Neutrophil (primary cell): ENCODE measurements around the gene PKHD1.

ENCODE experiments used
- H3K27ac ChIP-seq: fragments of 200-600 bp; sonication (generic); 2 replicates; pipeline ENCODE4 v1.5.1; 2016; ENCODE audit warnings: mild to moderate bottlenecking, moderate library complexity
- H3K27me3 ChIP-seq: fragments of 200-600 bp; sonication (generic); 2 replicates; pipeline ENCODE4 v1.6.0; 2016; ENCODE audit warnings: mild to moderate bottlenecking
- H3K36me3 ChIP-seq: fragments of 200-600 bp; sonication (generic); 2 replicates; pipeline ENCODE4 v1.5.1; 2017
- H3K4me1 ChIP-seq, 2 experiments: fragments of 200-600 bp in 1 of 2; sonication (generic) in 1 of 2; 1 replicate in 1 of 2; 2 replicates in 1 of 2; pipeline versions ENCODE4 v1.5.1 to v1.6.1; 2013 to 2016; ENCODE audit warnings: low read depth in 1 of 2, low read length in 1 of 2, mild to moderate bottlenecking in 1 of 2, moderate library complexity in 1 of 2; ENCODE audit not compliant: control insufficient read depth in 1 of 2, insufficient read depth in 1 of 2
- H3K4me3 ChIP-seq, 2 experiments: fragments of 200-600 bp in 1 of 2; sonication (generic) in 1 of 2; 1 replicate in 1 of 2; 2 replicates in 1 of 2; pipeline ENCODE4 v1.5.1; 2013 to 2016; ENCODE audit warnings: low read depth in 1 of 2, low read length in 1 of 2, mild to moderate bottlenecking in 1 of 2, moderate library complexity in 1 of 2
- H3K9me3 ChIP-seq: fragments of 200-600 bp; sonication (generic); 2 replicates; pipeline ENCODE4 v1.5.1; 2016
- TF ChIP-seq, protein P1 (sequence below): fragments of 200-600 bp; sonication (generic); IDR thresholded peaks from 2 replicates; pipeline ENCODE4 v1.5.1; 2016; ENCODE audit warnings: antibody characterized with exemption

The PKHD1 gene

DNA sequence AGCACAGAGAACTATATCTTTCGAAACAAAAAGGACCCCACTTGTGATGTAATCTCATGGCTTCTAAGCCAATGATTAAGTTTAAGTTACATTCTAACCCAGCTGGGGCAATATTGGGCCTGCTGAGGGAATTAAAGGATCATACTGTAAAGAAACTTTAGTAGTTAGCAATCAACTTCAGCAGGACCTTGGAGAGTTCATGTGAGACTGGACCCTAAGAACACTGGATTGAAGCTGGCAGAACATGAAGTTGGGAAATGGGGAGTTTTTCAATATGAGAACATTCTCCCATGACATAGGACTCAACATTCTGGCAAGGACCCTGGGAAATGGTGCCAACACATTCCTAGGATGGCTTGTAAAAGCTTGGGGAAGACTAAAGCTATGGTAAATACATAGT lies 516.2 kb downstream of the PKHD1 start:
- H3K4me1 ChIP-seq, result no peaks in the 10 kb centered on the region
- H3K27ac ChIP-seq, result no peak overlapping the region
- H3K27me3 ChIP-seq, result no peaks in the 10 kb centered on the region
- no peak overlapping the region for H3K4me3 ChIP-seq
- TF ChIP-seq, protein P1, sequence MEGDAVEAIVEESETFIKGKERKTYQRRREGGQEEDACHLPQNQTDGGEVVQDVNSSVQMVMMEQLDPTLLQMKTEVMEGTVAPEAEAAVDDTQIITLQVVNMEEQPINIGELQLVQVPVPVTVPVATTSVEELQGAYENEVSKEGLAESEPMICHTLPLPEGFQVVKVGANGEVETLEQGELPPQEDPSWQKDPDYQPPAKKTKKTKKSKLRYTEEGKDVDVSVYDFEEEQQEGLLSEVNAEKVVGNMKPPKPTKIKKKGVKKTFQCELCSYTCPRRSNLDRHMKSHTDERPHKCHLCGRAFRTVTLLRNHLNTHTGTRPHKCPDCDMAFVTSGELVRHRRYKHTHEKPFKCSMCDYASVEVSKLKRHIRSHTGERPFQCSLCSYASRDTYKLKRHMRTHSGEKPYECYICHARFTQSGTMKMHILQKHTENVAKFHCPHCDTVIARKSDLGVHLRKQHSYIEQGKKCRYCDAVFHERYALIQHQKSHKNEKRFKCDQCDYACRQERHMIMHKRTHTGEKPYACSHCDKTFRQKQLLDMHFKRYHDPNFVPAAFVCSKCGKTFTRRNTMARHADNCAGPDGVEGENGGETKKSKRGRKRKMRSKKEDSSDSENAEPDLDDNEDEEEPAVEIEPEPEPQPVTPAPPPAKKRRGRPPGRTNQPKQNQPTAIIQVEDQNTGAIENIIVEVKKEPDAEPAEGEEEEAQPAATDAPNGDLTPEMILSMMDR, result no peak
- no peaks in the 10 kb centered on the region for H3K36me3 ChIP-seq
- no peaks in the 10 kb centered on the region for H3K9me3 ChIP-seq

DNA sequence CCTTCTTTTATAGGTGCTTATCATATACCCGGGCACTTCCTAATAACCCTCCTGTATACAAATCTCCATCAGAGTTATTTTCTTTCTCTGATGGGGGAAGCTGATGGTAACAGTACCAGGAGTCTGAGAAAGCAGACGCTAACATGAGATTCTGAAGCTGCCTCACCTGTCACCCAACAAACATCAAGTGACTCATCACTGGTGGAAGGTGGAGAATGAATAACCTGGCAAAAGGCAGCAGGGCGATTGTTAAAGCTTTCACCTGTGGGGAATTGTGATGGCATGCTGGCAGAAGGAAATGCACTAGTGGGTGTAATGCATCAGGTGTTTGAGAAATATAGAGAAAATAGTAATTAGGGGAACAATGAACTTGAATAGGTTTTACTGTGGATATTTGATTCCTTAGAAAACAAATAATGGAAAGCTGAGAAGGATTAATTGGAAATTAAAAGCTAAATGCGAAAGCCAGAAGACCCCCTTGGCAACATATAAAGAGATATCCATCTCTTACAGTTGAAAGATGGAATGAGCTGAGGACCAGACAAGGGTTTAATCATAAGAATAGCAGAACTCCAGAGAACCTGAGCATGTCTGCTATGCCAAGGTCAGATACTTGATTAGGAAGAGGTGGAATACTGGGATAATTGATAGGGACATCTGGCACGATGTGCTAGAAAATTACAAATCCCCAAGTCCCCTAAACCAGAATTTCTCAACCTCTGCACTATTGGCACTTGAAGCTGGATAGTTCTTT lies 517.1 kb downstream of the PKHD1 start:
- H3K4me1 ChIP-seq, result no peaks in the 10 kb centered on the region
- H3K4me3 ChIP-seq, result no peak overlapping the region

GRCh38 chr6:51569594-51569993 lies 517.8 kb downstream of the PKHD1 start:
- H3K4me3 ChIP-seq, result no peak overlapping the region
- H3K4me1 ChIP-seq, result no peaks in the 10 kb centered on the region
- no peaks in the 10 kb centered on the region for H3K36me3 ChIP-seq
- no peak overlapping the region for H3K27ac ChIP-seq
- no peaks in the 10 kb centered on the region for H3K9me3 ChIP-seq
- H3K27me3 ChIP-seq, result no peaks in the 10 kb centered on the region
- TF ChIP-seq, protein P1, result no peak

More for the DNA sequence above, 517.1 kb downstream of the PKHD1 start:
- H3K27ac ChIP-seq, result no peak overlapping the region
- no peaks in the 10 kb centered on the region for H3K27me3 ChIP-seq
- H3K36me3 ChIP-seq, result no peaks in the 10 kb centered on the region
- no peaks in the 10 kb centered on the region for H3K9me3 ChIP-seq
- TF ChIP-seq, protein P1, result no peak

GRCh38 chr6:51568771-51569170 lies 518.6 kb downstream of the PKHD1 start:
- H3K4me3 ChIP-seq, result no peak overlapping the region
- H3K27me3 ChIP-seq, result no peaks in the 10 kb centered on the region
- H3K36me3 ChIP-seq, result no peaks in the 10 kb centered on the region
- no peaks in the 10 kb centered on the region for H3K4me1 ChIP-seq
- no peak overlapping the region for H3K27ac ChIP-seq
- no peaks in the 10 kb centered on the region for H3K9me3 ChIP-seq
- TF ChIP-seq, protein P1, result no peak

DNA sequence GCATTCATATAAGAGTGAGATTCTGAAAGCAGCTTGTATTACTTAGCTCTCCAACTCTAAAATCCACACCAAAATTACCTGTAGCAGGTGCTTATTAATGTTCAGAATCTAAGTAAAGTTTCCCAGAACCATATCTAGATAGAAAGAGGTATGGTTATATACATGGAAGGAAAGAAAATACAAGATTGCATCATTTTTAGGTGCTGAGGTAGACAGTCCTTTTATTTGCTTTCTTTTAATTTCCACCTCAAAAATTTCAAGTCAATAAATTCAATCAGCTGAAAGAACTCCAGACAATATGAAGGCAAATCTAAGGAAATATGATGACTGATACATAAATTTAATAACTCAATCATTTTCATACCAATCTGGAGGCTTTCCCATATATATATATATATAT lies 521.9 kb downstream of the PKHD1 start:
- Histone ChIP-seq H3K36me3 (no peaks in the 10 kb centered on the region), H3K4me1 (no peaks in the 10 kb centered on the region), H3K4me3 (no peak overlapping the region), H3K9me3 (no peaks in the 10 kb centered on the region), H3K27ac (no peak overlapping the region), H3K27me3 (no peaks in the 10 kb centered on the region)
- TF ChIP-seq, protein P1, result no peak
